ENCODE measurements around the gene CNKSR2. TPM values are rescaled to one million over a fixed set of nuclear protein-coding genes. Genes with fewer than 3 reads are reported as not detected.

CNKSR2 gene
- total and polyA plus RNA-seq, 2 of the 13 experiments (the other 11 are each of a cell fraction or from before 2014, with no cell fraction given) = not detected

DNA sequence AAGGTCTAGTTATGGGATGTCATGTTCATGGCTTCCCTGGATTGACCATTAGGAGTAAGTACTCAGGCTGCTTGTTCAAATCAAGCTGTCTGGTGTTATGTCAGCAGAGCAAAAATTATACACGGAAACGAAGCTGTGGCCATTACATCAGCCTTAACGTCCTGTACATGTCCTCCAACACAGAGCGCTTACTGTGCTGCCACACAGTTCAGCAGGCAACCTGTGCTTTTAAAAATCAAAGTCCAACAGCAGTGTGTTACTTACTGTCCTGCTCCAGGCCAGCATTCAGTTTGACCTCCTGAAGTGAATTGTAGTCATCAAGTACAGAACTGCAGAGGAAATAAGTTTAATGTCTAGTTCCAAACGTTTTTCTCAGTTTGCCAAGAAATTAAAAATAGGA lies 237.9 kb downstream of the CNKSR2 start (continued):
- TF ChIP-seq, protein P1, sequence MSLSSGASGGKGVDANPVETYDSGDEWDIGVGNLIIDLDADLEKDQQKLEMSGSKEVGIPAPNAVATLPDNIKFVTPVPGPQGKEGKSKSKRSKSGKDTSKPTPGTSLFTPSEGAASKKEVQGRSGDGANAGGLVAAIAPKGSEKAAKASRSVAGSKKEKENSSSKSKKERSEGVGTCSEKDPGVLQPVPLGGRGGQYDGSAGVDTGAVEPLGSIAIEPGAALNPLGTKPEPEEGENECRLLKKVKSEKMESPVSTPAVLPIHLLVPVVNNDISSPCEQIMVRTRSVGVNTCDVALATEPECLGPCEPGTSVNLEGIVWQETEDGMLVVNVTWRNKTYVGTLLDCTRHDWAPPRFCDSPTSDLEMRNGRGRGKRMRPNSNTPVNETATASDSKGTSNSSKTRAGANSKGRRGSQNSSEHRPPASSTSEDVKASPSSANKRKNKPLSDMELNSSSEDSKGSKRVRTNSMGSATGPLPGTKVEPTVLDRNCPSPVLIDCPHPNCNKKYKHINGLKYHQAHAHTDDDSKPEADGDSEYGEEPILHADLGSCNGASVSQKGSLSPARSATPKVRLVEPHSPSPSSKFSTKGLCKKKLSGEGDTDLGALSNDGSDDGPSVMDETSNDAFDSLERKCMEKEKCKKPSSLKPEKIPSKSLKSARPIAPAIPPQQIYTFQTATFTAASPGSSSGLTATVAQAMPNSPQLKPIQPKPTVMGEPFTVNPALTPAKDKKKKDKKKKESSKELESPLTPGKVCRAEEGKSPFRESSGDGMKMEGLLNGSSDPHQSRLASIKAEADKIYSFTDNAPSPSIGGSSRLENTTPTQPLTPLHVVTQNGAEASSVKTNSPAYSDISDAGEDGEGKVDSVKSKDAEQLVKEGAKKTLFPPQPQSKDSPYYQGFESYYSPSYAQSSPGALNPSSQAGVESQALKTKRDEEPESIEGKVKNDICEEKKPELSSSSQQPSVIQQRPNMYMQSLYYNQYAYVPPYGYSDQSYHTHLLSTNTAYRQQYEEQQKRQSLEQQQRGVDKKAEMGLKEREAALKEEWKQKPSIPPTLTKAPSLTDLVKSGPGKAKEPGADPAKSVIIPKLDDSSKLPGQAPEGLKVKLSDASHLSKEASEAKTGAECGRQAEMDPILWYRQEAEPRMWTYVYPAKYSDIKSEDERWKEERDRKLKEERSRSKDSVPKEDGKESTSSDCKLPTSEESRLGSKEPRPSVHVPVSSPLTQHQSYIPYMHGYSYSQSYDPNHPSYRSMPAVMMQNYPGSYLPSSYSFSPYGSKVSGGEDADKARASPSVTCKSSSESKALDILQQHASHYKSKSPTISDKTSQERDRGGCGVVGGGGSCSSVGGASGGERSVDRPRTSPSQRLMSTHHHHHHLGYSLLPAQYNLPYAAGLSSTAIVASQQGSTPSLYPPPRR (CRISPR knock-in tag; IDR thresholded peaks at IDR 0.05; ENCODE audit: borderline replicate concordance) = no peak
- TF ChIP-seq, protein P2, sequence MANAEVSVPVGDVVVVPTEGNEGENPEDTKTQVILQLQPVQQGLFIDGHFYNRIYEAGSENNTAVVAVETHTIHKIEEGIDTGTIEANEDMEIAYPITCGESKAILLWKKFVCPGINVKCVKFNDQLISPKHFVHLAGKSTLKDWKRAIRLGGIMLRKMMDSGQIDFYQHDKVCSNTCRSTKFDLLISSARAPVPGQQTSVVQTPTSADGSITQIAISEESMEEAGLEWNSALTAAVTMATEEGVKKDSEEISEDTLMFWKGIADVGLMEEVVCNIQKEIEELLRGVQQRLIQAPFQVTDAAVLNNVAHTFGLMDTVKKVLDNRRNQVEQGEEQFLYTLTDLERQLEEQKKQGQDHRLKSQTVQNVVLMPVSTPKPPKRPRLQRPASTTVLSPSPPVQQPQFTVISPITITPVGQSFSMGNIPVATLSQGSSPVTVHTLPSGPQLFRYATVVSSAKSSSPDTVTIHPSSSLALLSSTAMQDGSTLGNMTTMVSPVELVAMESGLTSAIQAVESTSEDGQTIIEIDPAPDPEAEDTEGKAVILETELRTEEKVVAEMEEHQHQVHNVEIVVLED (CRISPR knock-in tag; IDR thresholded peaks at IDR 0.05; ENCODE audit: borderline replicate concordance) = no peak
- TF ChIP-seq ZBTB20 (CRISPR knock-in tag; IDR thresholded peaks at IDR 0.05; ENCODE audit: borderline replicate concordance, low read depth) (no peak), ARNT (IDR thresholded peaks at IDR 0.05) (no peak)
- TF ChIP-seq, protein P3, sequence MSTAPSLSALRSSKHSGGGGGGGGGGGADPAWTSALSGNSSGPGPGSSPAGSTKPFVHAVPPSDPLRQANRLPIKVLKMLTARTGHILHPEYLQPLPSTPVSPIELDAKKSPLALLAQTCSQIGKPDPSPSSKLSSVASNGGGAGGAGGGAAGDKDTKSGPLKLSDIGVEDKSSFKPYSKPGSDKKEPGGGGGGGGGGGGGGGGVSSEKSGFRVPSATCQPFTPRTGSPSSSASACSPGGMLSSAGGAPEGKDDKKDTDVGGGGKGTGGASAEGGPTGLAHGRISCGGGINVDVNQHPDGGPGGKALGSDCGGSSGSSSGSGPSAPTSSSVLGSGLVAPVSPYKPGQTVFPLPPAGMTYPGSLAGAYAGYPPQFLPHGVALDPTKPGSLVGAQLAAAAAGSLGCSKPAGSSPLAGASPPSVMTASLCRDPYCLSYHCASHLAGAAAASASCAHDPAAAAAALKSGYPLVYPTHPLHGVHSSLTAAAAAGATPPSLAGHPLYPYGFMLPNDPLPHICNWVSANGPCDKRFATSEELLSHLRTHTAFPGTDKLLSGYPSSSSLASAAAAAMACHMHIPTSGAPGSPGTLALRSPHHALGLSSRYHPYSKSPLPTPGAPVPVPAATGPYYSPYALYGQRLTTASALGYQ (CRISPR knock-in tag; IDR thresholded peaks at IDR 0.05) = no peak

All from HepG2 (cell line).